H1 (cell line): ENCODE results near the gene PIK3CG. TPM values are rescaled to one million over a fixed set of nuclear protein-coding genes. Genes with fewer than 3 reads are reported as not detected.

Experiments used
- CTCF ChIA-PET: fragments of 300-600 bp; sonication (Branson Sonifier 250); formaldehyde crosslinking; loops from one replicate; lab custom pipeline; 2021; ENCODE audit not compliant: partially characterized antibody; lab: Charles Lee
- POLR2A ChIA-PET: fragments of 300-600 bp; sonication (Branson Sonifier 250); formaldehyde crosslinking; loops from one replicate; lab custom pipeline; 2021; ENCODE audit warnings: inconsistent platforms; ENCODE audit not compliant: partially characterized antibody; lab: Charles Lee
- DNase-seq, 2 experiments: peaks; one replicate each; pipeline versions ENCODE4 v3.0.0 to v3.0.0-alpha.2; 2010 to 2022; ENCODE audit warnings: low spot score in 2 of 2, low read depth in 1 of 2, mixed read lengths in 1 of 2
- FAIRE-seq: peaks from 2 replicates; lab custom pipeline; 2011; peaks lifted over from hg19 to GRCh38; lab: Jason Lieb, UNC
- H2AFZ ChIP-seq: 2 replicates; pipeline ENCODE4 v1.8.1; 2012; ENCODE audit warnings: low read length, inconsistent platforms
- H2AK5ac ChIP-seq: 2 replicates; pipeline ENCODE4 v1.6.1; 2013; ENCODE audit warnings: low read depth, low read length
- H2BK120ac ChIP-seq: replicated peaks from 2 replicates; pipeline ENCODE3; 2013; ENCODE audit warnings: low read depth, low read length, inconsistent platforms
- H2BK12ac ChIP-seq: 2 replicates; pipeline ENCODE4 v1.6.1; 2013; ENCODE audit warnings: low read depth, low read length
- H2BK15ac ChIP-seq: 2 replicates; pipeline ENCODE4 v1.6.1; 2013; ENCODE audit warnings: low read length
- H2BK20ac ChIP-seq: 2 replicates; pipeline ENCODE4 v1.6.1; 2013; ENCODE audit warnings: low read length
- H2BK5ac ChIP-seq: 2 replicates; pipeline ENCODE4 v1.6.1; 2013; ENCODE audit warnings: low read depth, low read length
- H3K14ac ChIP-seq: 2 replicates; pipeline ENCODE4 v1.6.1; 2013; ENCODE audit warnings: inconsistent platforms; ENCODE audit not compliant: insufficient read length
- H3K18ac ChIP-seq: 2 replicates; pipeline ENCODE4 v1.6.1; 2013; ENCODE audit warnings: low read length; ENCODE audit errors: extremely low read depth
- H3K23ac ChIP-seq: 2 replicates; pipeline ENCODE4 v1.6.1; 2013; ENCODE audit warnings: inconsistent platforms; ENCODE audit not compliant: insufficient read length
- H3K23me2 ChIP-seq: 2 replicates; pipeline ENCODE4 v1.6.1; 2013; ENCODE audit warnings: low read depth, low read length
- H3K27ac ChIP-seq: 2 replicates; pipeline ENCODE4 v1.6.1; 2011; ENCODE audit warnings: low read depth, low read length, inconsistent platforms
- H3K27me3 ChIP-seq, 4 experiments: replicated peaks in 1 of 4; 1 replicate in 1 of 4; 2 replicates in 3 of 4; pipeline versions ENCODE4 v1.6.1 to v1.8.1; 2011 to 2013; ENCODE audit warnings: low read length in 3 of 4, mild to moderate bottlenecking in 3 of 4, inconsistent platforms in 2 of 4, mixed read lengths in 2 of 4, moderate library complexity in 1 of 4; ENCODE audit not compliant: control insufficient read depth in 3 of 4, insufficient read depth in 3 of 4; ENCODE audit errors: extremely low read depth in 1 of 4
- H3K36me3 ChIP-seq, 4 experiments: 2 replicates each; pipeline versions ENCODE4 v1.6.1 to v1.8.1; 2011 to 2013; ENCODE audit warnings: mild to moderate bottlenecking in 4 of 4, low read length in 3 of 4, moderate library complexity in 2 of 4, control low read depth in 1 of 4, inconsistent platforms in 1 of 4; ENCODE audit not compliant: insufficient read depth in 4 of 4, control insufficient read depth in 2 of 4
- H3K4ac ChIP-seq: replicated peaks from 2 replicates; pipeline ENCODE3; 2013; ENCODE audit warnings: low read length, low read depth, mixed read lengths, inconsistent platforms; ENCODE audit not compliant: insufficient read length
- H3K4me1 ChIP-seq, 4 experiments: replicated peaks in 1 of 4; 1 replicate in 1 of 4; 2 replicates in 3 of 4; pipeline versions ENCODE4 v1.6.1 to v1.8.1; 2011 to 2013; ENCODE audit warnings: low read length in 3 of 4, inconsistent platforms in 2 of 4, mixed read lengths in 1 of 4; ENCODE audit not compliant: insufficient read depth in 4 of 4, control insufficient read depth in 3 of 4
- H3K4me2 ChIP-seq, 2 experiments: 2 replicates each; pipeline versions ENCODE4 v1.6.1 to v1.8.1; 2011 to 2013; ENCODE audit warnings: low read depth in 2 of 2, low read length in 2 of 2, control low read depth in 1 of 2, inconsistent platforms in 1 of 2, mild to moderate bottlenecking in 1 of 2; ENCODE audit not compliant: insufficient read depth in 1 of 2
- H3K4me3 ChIP-seq, 4 experiments: fragments of 200-600, 300-600 bp in 1 of 4; sonication (generic), shearing (Covaris generic), sonication (Bioruptor Twin) in 1 of 4; 2 replicates each; pipeline versions ENCODE4 v1.5.1 to v1.8.1; 2011 to 2016; ENCODE audit warnings: low read length in 4 of 4, low read depth in 3 of 4, control low read depth in 2 of 4, inconsistent platforms in 2 of 4, mild to moderate bottlenecking in 2 of 4, mixed read lengths in 1 of 4, moderate library complexity in 1 of 4; ENCODE audit not compliant: insufficient read depth in 2 of 4; ENCODE audit errors: extremely low read depth in 1 of 4
- H3K56ac ChIP-seq: replicated peaks from 2 replicates; pipeline ENCODE3; 2013; ENCODE audit warnings: low read depth, mild to moderate bottlenecking, mixed read lengths, low read length, inconsistent platforms; ENCODE audit not compliant: insufficient read length
- H3K79me1 ChIP-seq: 2 replicates; pipeline ENCODE4 v1.6.1; 2013; ENCODE audit warnings: low read depth, low read length, control low read depth
- H3K79me2 ChIP-seq, 2 experiments: 2 replicates each; pipeline versions ENCODE4 v1.6.1 to v1.8.1; 2012 to 2013; ENCODE audit warnings: low read length in 2 of 2, mild to moderate bottlenecking in 2 of 2, inconsistent platforms in 1 of 2; ENCODE audit not compliant: insufficient read depth in 2 of 2, control insufficient read depth in 1 of 2
- H3K9ac ChIP-seq, 4 experiments: replicated peaks in 1 of 4; 1 replicate in 1 of 4; 2 replicates in 3 of 4; pipeline versions ENCODE4 v1.6.1 to v1.8.1; 2011 to 2013; ENCODE audit warnings: low read depth in 3 of 4, low read length in 3 of 4, control low read depth in 2 of 4, mild to moderate bottlenecking in 2 of 4, moderate library complexity in 2 of 4, inconsistent platforms in 1 of 4; ENCODE audit errors: extremely low read depth in 1 of 4
- H3K9me3 ChIP-seq, 2 experiments: 2 replicates each; pipeline versions ENCODE4 v1.6.1 to v1.8.1; 2012 to 2013; ENCODE audit warnings: mild to moderate bottlenecking in 2 of 2, moderate library complexity in 2 of 2, control low read depth in 1 of 2, inconsistent platforms in 1 of 2, low read depth in 1 of 2, low read length in 1 of 2, mixed read lengths in 1 of 2; ENCODE audit not compliant: insufficient read depth in 2 of 2
- H4K20me1 ChIP-seq, 2 experiments: replicated peaks in 1 of 2; 2 replicates each; pipeline versions ENCODE3 to v1.8.1; 2011 to 2013; ENCODE audit warnings: inconsistent platforms in 2 of 2, low read length in 2 of 2, mild to moderate bottlenecking in 1 of 2; ENCODE audit not compliant: insufficient read depth in 2 of 2, control insufficient read depth in 1 of 2
- H4K5ac ChIP-seq: 2 replicates; pipeline ENCODE4 v1.6.1; 2013; ENCODE audit warnings: low read length, low read depth, mixed read lengths, inconsistent platforms; ENCODE audit not compliant: insufficient read length
- H4K8ac ChIP-seq: 2 replicates; pipeline ENCODE4 v1.8.0; 2013; ENCODE audit warnings: mild to moderate bottlenecking, moderate library complexity, low read length, inconsistent platforms; ENCODE audit not compliant: insufficient read depth; ENCODE audit errors: extremely low read depth
- H4K91ac ChIP-seq: replicated peaks from 2 replicates; pipeline ENCODE3; 2013; ENCODE audit warnings: low read length, mixed read lengths, inconsistent platforms; ENCODE audit not compliant: insufficient read length
- CBX8 ChIP-seq: fragments of 300-800, 300-1000 bp; sonication (generic); IDR thresholded peaks from 2 replicates; pipeline ENCODE4 v1.7.1; 2016; ENCODE audit warnings: low read depth, low read length, borderline replicate concordance
- CTCF ChIP-seq, 3 experiments: IDR thresholded peaks; 1 replicate in 2 of 3; 2 replicates in 1 of 3; pipeline versions ENCODE4 v1.5.1 to v1.6.1; 2011; ENCODE audit warnings: low read length in 3 of 3, mild to moderate bottlenecking in 3 of 3, inconsistent platforms in 2 of 3, low read depth in 1 of 3, moderate library complexity in 1 of 3; ENCODE audit not compliant: insufficient read depth in 1 of 3; ENCODE audit errors: control extremely low read depth in 1 of 3
- EP300 ChIP-seq, 2 experiments: IDR thresholded peaks; 1 replicate in 1 of 2; 2 replicates in 1 of 2; pipeline ENCODE4 v1.6.1; 2011 to 2012; ENCODE audit warnings: low read depth in 2 of 2, low read length in 2 of 2, mild to moderate bottlenecking in 2 of 2, borderline replicate concordance in 1 of 2, inconsistent platforms in 1 of 2, moderate library complexity in 1 of 2
- HDAC2 ChIP-seq, 2 experiments: fragments of 300-600 bp in 1 of 2; sonication (generic) in 1 of 2; IDR thresholded peaks; 2 replicates each; pipeline ENCODE4 v1.6.1; 2011 to 2012; ENCODE audit warnings: low read depth in 2 of 2, low read length in 2 of 2, mild to moderate bottlenecking in 2 of 2, moderate library complexity in 2 of 2, borderline replicate concordance in 1 of 2, inconsistent platforms in 1 of 2
- HDAC6 ChIP-seq: IDR thresholded peaks from one replicate; pipeline ENCODE4 v1.7.1; 2012; ENCODE audit warnings: low read depth, mild to moderate bottlenecking, inconsistent platforms, low read length, moderate library complexity
- RBBP5 ChIP-seq: IDR thresholded peaks from 2 replicates; pipeline ENCODE4 v1.7.1; 2012; ENCODE audit warnings: low read depth, mild to moderate bottlenecking, inconsistent platforms, low read length, moderate library complexity, borderline replicate concordance
- RFX5 ChIP-seq: IDR thresholded peaks from 2 replicates; pipeline ENCODE4 v1.6.1; 2011; ENCODE audit warnings: low read depth, low read length, improper control_type of control experiment, borderline replicate concordance
- SP2 ChIP-seq: IDR thresholded peaks from 2 replicates; pipeline ENCODE4 v1.6.1; 2012; ENCODE audit warnings: mild to moderate bottlenecking, low read length, inconsistent platforms
- SUZ12 ChIP-seq: fragments of 200-600 bp; sonication (generic); IDR thresholded peaks from 2 replicates; pipeline ENCODE4 v1.6.1; 2012; ENCODE audit warnings: mild to moderate bottlenecking, inconsistent platforms, low read length, moderate library complexity, mixed read lengths
- ZNF274 ChIP-seq: IDR thresholded peaks from 2 replicates; pipeline ENCODE4 v1.7.0; 2012; ENCODE audit warnings: low read length, borderline replicate concordance; ENCODE audit errors: extremely low read depth
- WGBS, 2 experiments: shearing (Covaris generic) in 1 of 2; methylation state at CpG; one replicate each; pipeline versions ENCODE4 v1.1.6 to v1.1.7; 2013 to 2015; ENCODE audit warnings: low lambda C conversion rate in 2 of 2, mixed read lengths in 2 of 2, inconsistent platforms in 1 of 2, low coverage in 1 of 2, missing lambda C conversion rate in 1 of 2; ENCODE audit not compliant: insufficient replicate concordance in 2 of 2, insufficient coverage in 1 of 2, insufficient read length in 1 of 2; ENCODE audit errors: extremely low coverage in 1 of 2, missing lambda C conversion rate in 1 of 2; 5-methylcytosine and 5-hydroxymethylcytosine counted together
- polyA plus RNA-seq, 7 experiments: library from polyadenylated mRNA; depleted of rRNA in 3 of 7; stranded (reverse) in 5 of 7; unstranded in 2 of 7; fragments of >200 nt in 5 of 7; fragments of 200-250 nt in 2 of 7; gene quantifications; 1 replicate in 5 of 7; 2 replicates in 1 of 7; 4 replicates in 1 of 7; pipeline versions ENCODE4 v1.2.1 to v1.2.3, GENCODE V29; 2011 to 2013; ENCODE audit warnings: missing spikeins in 2 of 7, mixed read lengths in 2 of 7
- total RNA-seq: library from RNA; stranded (reverse); fragmentation: NEBNext Ultra II Directional; extraction: Animal tissue kit (Norgen Biotek cat#: 25700); gene quantifications from 2 replicates; pipeline ENCODE4 v1.2.1, GENCODE V29; 2021

The PIK3CG gene
- total and polyA plus RNA-seq, 2 of the 8 experiments (the other 6 are each of a cell fraction or from before 2014, with no cell fraction given): not detected

- Histone ChIP-seq H2BK120ac (no peak overlapping the region), H3K4me3 (no peak overlapping the region), H3K18ac (no peak overlapping the region), H3K4me2 (no peak overlapping the region), H3K9ac (no peak overlapping the region), H2AFZ (no peak overlapping the region), H3K4ac (no peak overlapping the region), H4K91ac (no peak overlapping the region), H3K23ac (no peak overlapping the region), H4K5ac (no peak overlapping the region), H3K79me1 (no peaks in the 10 kb centered on the region), H2AK5ac (no peak overlapping the region), H2BK20ac (no peak overlapping the region), H3K9me3 (peaks cover 4 to 10% of the 10 kb centered on the region in 2 experiments; a peak in 1 of 4 replicates), H2BK5ac (no peak overlapping the region), H4K20me1 (no peaks in the 10 kb centered on the region), H3K56ac (no peak overlapping the region), H3K27ac (no peak overlapping the region), H3K14ac (no peak overlapping the region), H3K79me2 (no peaks in the 10 kb centered on the region), H4K8ac (no peak overlapping the region), H3K23me2 (no peaks in the 10 kb centered on the region), H3K36me3 (no peaks in the 10 kb centered on the region), H2BK15ac (no peak overlapping the region), H3K27me3 (no peaks in the 10 kb centered on the region), H3K4me1 (peaks cover 0 to 2% (median 0%) of the 10 kb centered on the region in 4 experiments; a peak in 1 of 7 replicates), H2BK12ac (no peak overlapping the region)
- POLR2A ChIA-PET: no interaction called here
- FAIRE-seq (no peak), DNase-seq (no peak)
- CTCF ChIA-PET: interaction anchor here (0.7 kb wide), 1 partner anchor 10 kb away, joined by 5 read pairs; no protein-coding TSS in a partner anchor
- 85% methylated on average over 1 of the region's 1 CpG; no CpG with 5 or more reads in 1 of the 2 experiments for WGBS, 2 experiments
- TF ChIP-seq CTCF (IDR thresholded peaks at IDR 0.05; ENCODE audit: control extremely low read depth in 1 of 3, insufficient read depth in 1 of 3, low read depth in 1 of 3, low read length in 3 of 3): no peak
- TF ChIP-seq ZNF274: no peak
- no peak for TF ChIP-seq EP300 (IDR thresholded peaks at IDR 0.05; ENCODE audit: borderline replicate concordance in 1 of 2, low read depth in 2 of 2, low read length in 2 of 2)
- no peak for TF ChIP-seq SUZ12
- no peak for TF ChIP-seq HDAC2 (IDR thresholded peaks at IDR 0.05; ENCODE audit: borderline replicate concordance in 1 of 2, low read depth in 2 of 2, low read length in 2 of 2)
- TF ChIP-seq RBBP5: no peak
- no peak for TF ChIP-seq SP2
- TF ChIP-seq CBX8: no peak
- no peak for TF ChIP-seq HDAC6
- no peak for TF ChIP-seq RFX5
Measured at GRCh38 chr7:106887421-106887820, 22.3 kb downstream of the PIK3CG start.
